GM21423 (cell line): Measurements from ENCODE around the gene AMBRA1.
"Not testable (repeated sequence)": the region's sequence is repeated elsewhere in the genome, so short reads cannot be mapped to it uniquely, and the experiment has no call there.

Experiments used
- ATAC-seq: cut with Tn5 transposase; IDR thresholded peaks from one replicate; pipeline ENCODE4 v1.9.1; 2021; ENCODE audit warnings: mild to moderate bottlenecking, moderate library complexity; ENCODE audit not compliant: unreplicated experiment

The AMBRA1 gene

GRCh38 chr11:46385169-46386004 is 208.4 kb downstream of the AMBRA1 start:
- ATAC-seq: no peak

DNA sequence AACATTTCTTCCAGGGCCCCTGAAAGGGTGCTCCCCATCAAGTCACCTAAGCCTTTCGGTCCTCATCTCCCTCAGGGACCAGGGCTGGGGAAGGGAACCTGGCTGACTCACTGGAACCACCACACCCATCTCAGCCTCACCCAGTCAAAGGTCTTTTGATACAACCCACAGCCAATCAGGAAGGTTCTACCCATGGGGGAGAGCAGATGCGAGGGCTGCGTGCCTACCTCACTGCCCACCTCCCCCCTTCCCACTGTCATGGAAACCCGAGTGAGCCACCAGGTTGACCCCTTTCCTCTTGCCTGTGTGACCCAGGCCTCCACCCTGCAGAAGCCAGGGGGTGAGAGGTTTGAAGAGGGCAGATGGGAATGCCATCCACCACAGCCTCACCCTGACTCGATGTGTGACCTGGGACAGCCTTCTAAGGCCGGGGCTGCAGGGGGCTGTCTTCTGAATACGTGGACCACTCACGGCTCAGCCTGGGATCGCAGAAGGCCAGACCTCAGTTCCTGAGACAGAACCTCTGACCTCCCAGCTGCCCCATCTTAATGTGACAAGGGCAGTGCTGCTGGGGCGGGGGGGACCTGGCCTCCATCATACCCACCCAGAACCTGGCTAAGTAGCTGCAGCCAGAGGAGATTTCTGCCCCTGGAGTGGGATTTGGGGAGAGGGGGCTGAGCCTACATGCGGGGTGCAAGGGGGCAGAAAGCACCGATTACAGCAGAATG is 209.7 kb downstream of the AMBRA1 start:
- ATAC-seq: no peak

DNA sequence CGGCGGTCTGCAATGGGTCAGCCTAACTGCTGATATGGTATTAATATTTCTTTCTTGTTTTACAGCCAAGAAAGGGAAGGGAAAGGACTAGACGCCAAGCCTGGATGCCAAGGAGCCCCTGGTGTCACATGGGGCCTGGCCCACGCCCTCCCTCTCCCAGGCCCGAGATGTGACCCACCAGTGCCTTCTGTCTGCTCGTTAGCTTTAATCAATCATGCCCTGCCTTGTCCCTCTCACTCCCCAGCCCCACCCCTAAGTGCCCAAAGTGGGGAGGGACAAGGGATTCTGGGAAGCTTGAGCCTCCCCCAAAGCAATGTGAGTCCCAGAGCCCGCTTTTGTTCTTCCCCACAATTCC is 210.4 kb downstream of the AMBRA1 start:
- ATAC-seq: no peak

- ATAC-seq: no peak
These were observed 211.0 kb downstream of the AMBRA1 start for GRCh38 chr11:46382646-46383403.

DNA sequence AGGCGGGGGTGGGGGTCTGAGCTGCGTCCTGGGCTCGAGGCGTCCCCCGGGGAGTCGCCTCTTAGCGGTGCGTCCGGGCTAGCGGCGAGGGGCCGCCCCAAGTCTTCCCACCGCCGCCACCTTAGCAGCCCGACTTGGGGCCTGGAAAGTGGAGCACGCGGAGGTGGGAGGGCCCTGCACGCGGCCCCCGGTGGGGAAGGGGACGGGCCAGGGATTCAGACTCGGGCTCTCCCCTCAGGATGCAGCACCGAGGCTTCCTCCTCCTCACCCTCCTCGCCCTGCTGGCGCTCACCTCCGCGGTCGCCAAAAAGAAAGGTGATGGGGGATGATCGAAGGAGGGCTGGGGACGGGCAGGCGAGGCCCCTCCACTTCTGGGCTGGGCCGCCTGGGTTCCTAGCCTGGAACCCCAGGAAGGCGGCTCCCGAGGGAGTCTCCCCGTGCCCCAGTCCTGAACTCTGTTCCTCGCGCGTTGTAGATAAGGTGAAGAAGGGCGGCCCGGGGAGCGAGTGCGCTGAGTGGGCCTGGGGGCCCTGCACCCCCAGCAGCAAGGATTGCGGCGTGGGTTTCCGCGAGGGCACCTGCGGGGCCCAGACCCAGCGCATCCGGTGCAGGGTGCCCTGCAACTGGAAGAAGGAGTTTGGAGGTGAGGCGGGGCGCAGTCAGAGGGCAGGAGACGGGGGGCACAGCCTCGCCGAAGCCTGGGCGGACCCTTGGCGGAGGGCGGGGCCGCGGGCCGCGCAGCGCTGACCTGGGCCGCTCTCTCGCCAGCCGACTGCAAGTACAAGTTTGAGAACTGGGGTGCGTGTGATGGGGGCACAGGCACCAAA is 211.8 kb downstream of the AMBRA1 start:
- ATAC-seq: no peak

- no peak for ATAC-seq
These were observed 212.6 kb downstream of the AMBRA1 start, which contains the start of gene MDK for GRCh38 chr11:46381048-46381818. TSS of gene MDK (plus strand) at chr11:46381669. CDS start at chr11:46382058, 389 bp downstream.

DNA sequence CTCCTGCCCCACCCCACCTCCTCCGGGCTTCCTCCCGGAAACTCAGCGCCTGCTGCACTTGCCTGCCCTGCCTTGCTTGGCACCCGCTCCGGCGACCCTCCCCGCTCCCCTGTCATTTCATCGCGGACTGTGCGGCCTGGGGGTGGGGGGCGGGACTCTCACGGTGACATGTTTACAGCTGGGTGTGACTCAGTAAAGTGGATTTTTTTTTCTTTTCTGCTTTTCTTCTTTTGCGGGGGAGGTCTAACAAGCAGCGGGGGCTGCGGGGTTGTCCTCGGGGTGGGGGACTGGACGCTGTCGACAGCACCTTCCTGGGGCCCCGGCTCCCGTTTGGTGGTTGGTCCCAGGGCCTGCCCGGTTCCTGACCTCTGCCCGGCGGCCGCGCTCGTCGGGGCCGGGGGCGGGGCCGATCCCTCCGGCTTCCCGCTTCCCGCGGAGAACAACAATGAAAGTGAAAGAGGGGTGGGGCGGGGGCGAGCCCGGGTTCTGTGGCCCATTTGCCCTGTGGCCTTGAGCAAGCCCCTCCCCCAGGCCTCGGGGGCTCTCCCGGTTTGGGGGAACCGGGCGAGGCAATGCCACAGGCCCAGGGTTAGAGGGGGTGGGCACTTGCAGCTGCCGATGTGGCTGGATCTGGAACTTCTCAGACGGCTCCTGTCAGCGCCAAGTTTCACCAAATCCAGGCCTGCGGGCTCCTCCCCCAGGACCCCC is 213.3 kb downstream of the AMBRA1 start:
- no peak for ATAC-seq

DNA sequence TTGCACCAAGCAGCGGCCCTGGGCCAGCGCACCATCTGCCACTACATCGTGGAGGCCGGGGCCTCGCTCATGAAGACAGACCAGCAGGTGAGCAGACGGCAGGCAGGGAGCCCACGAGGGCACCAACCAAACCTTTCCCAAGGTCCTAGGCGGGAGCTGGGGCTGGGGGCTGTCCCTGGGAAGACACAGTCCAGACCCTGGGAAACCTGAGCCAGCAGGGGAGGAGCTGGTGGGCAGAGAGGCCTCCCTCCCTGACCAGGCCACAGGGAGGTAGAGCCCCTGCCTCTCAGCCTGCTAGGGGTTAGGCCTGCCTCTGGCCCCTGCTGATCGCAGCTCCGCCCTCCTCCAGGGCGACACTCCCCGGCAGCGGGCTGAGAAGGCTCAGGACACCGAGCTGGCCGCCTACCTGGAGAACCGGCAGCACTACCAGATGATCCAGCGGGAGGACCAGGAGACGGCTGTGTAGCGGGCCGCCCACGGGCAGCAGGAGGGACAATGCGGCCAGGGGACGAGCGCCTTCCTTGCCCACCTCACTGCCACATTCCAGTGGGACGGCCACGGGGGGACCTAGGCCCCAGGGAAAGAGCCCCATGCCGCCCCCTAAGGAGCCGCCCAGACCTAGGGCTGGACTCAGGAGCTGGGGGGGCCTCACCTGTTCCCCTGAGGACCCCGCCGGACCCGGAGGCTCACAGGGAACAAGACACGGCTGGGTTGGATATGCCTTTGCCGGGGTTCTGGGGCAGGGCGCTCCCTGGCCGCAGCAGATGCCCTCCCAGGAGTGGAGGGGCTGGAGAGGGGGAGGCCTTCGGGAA is 214.1 kb downstream of the AMBRA1 start:
- not testable (repeated sequence) for ATAC-seq

- ATAC-seq: no peak
These were observed 214.9 kb downstream of the AMBRA1 start for GRCh38 chr11:46378811-46379481.

DNA sequence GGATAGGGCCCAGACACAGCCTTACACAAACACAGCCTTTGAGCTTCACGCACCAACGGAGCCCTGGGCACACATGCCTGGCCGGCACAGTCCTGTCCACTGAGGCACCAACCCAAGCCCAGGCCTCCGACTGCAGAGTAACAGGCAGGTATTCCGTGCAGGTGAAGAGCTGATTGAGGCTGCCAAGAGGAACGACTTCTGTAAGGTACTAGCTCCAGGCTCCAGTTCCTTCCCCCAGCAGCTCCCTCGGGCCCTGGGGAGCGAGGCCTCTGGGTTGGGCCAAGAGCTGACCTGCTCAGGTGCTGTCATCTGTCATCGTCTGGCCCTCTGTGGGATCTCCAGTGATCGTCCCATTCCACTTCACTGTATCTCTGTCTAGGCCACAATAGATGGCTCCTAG is 215.5 kb downstream of the AMBRA1 start:
- ATAC-seq: no peak

- no peak for ATAC-seq
These were observed 216.0 kb downstream of the AMBRA1 start for GRCh38 chr11:46377831-46378230.

GRCh38 chr11:46377290-46377689 is 216.5 kb downstream of the AMBRA1 start:
- ATAC-seq: no peak

- no peak for ATAC-seq
These were observed 217.4 kb downstream of the AMBRA1 start for GRCh38 chr11:46376258-46377050.

GRCh38 chr11:46375392-46376101 is 218.3 kb downstream of the AMBRA1 start:
- no peak for ATAC-seq

- ATAC-seq: no peak
These were observed 219.0 kb downstream of the AMBRA1 start for GRCh38 chr11:46374815-46375214.
